DND-41 (cell line): ENCODE results near the gene APOM.

Experiments used
- ATAC-seq: fragments of 200-7000 bp; cut with Tn5 transposase; 3 replicates; pipeline ENCODE4 v1.9.1; 2021; ENCODE audit warnings: low read depth; ENCODE audit not compliant: insufficient read depth
- DNase-seq: peaks from one replicate; pipeline ENCODE4 v3.0.0-alpha.2; 2020
- H2AFZ ChIP-seq: 2 replicates; pipeline ENCODE4 v1.6.0; 2012; ENCODE audit warnings: low read depth, low read length
- H3K27ac ChIP-seq: 2 replicates; pipeline ENCODE4 v1.5.1; 2012; ENCODE audit warnings: low read length, inconsistent platforms
- H3K27me3 ChIP-seq: fragments of 200-600 bp; sonication (generic); 2 replicates; pipeline ENCODE4 v1.6.0; 2012; ENCODE audit warnings: low read length, mild to moderate bottlenecking, inconsistent platforms; ENCODE audit not compliant: insufficient read depth, poor library complexity
- H3K36me3 ChIP-seq: 2 replicates; pipeline ENCODE4 v1.5.1; 2012; ENCODE audit warnings: low read length, inconsistent platforms; ENCODE audit not compliant: insufficient read depth
- H3K4me1 ChIP-seq: 2 replicates; pipeline ENCODE4 v1.5.1; 2012; ENCODE audit warnings: mild to moderate bottlenecking, low read length; ENCODE audit not compliant: insufficient read depth
- H3K4me2 ChIP-seq: 2 replicates; pipeline ENCODE4 v1.6.0; 2012; ENCODE audit warnings: mild to moderate bottlenecking, moderate library complexity, low read length, inconsistent platforms; ENCODE audit not compliant: insufficient read depth
- H3K4me3 ChIP-seq, 2 experiments: fragments of 200-600 bp in 1 of 2; shearing (Covaris generic) in 1 of 2; 2 replicates each; pipeline ENCODE4 v1.5.1; 2012 to 2016; ENCODE audit warnings: inconsistent platforms in 2 of 2, low read length in 2 of 2, mild to moderate bottlenecking in 2 of 2, low read depth in 1 of 2, moderate library complexity in 1 of 2
- H3K79me2 ChIP-seq: 2 replicates; pipeline ENCODE4 v1.6.0; 2012; ENCODE audit warnings: low read length, inconsistent platforms; ENCODE audit not compliant: insufficient read depth
- H3K9ac ChIP-seq: 2 replicates; pipeline ENCODE4 v1.6.0; 2012; ENCODE audit warnings: low read depth, mild to moderate bottlenecking, inconsistent platforms, low read length, moderate library complexity
- H3K9me3 ChIP-seq: 2 replicates; pipeline ENCODE4 v1.5.1; 2012; ENCODE audit warnings: low read length, moderate library complexity, mild to moderate bottlenecking, inconsistent platforms; ENCODE audit not compliant: insufficient read depth, severe bottlenecking
- H4K20me1 ChIP-seq: 2 replicates; pipeline ENCODE4 v1.6.0; 2012; ENCODE audit warnings: low read length; ENCODE audit not compliant: insufficient read depth
- CTCF ChIP-seq: IDR thresholded peaks from 2 replicates; pipeline ENCODE4 v1.5.1; 2012; ENCODE audit warnings: borderline replicate concordance, low read length, moderate library complexity, mild to moderate bottlenecking; ENCODE audit not compliant: poor library complexity, severe bottlenecking; ENCODE audit errors: extremely low read depth
- EZH2 ChIP-seq: IDR thresholded peaks from 3 replicates; pipeline ENCODE4 v1.6.1; 2012; ENCODE audit warnings: borderline replicate concordance, low read depth, mild to moderate bottlenecking, moderate library complexity, low read length, inconsistent platforms; ENCODE audit not compliant: severe bottlenecking

APOM gene

GRCh38 chr6:31660381-31661261 lies 4.9 kb downstream of the APOM start, which contains the start of gene C6orf47:
TSS of gene C6orf47 (minus strand) at chr6:31660778. CDS start at chr6:31659947, 831 bp downstream.
- Histone ChIP-seq H3K4me3 (peak within 1 kb of the TSS; percentile 72 to 96), H3K9me3 (no peaks in the 10 kb centered on the region), H3K4me1 (peaks cover 70% of the 10 kb centered on the region), H3K27me3 (no peaks in the 10 kb centered on the region), H3K9ac (peak within 1 kb of the TSS; percentile 91), H3K27ac (peak within 1 kb of the TSS; percentile 87), H4K20me1 (peaks cover 13% of the 10 kb centered on the region), H3K4me2 (peak within 1 kb of the TSS; percentile 96), H3K36me3 (peaks cover 72% of the 10 kb centered on the region), H2AFZ (peak within 1 kb of the TSS; percentile 76), H3K79me2 (peaks cover 85% of the 10 kb centered on the region)
- ATAC-seq (peak; percentile 80), DNase-seq (peak; percentile 88)
- TF ChIP-seq EZH2, result no peak
- TF ChIP-seq CTCF, result no peak

- Histone ChIP-seq H3K79me2 (peaks cover 89% of the 10 kb centered on the region), H3K27me3 (no peaks in the 10 kb centered on the region), H3K4me1 (peaks cover 71% of the 10 kb centered on the region), H2AFZ (peak overlapping the region; percentile 68; the same call in 1 of the 2 replicates), H3K9me3 (no peaks in the 10 kb centered on the region), H4K20me1 (peaks cover 13% of the 10 kb centered on the region), H3K4me2 (peak overlapping the region; percentile 96), H3K9ac (peak overlapping the region; percentile 91), H3K4me3 (peak overlapping the region; percentile 72 to 96), H3K36me3 (peaks cover 65% of the 10 kb centered on the region), H3K27ac (peak overlapping the region; percentile 87)
- no peak for TF ChIP-seq EZH2
- TF ChIP-seq CTCF, result no peak
- no peak for ATAC-seq
- DNase-seq, result no peak
Observed at GRCh38 chr6:31661262-31662123, 5.8 kb downstream of the APOM start.

DNA sequence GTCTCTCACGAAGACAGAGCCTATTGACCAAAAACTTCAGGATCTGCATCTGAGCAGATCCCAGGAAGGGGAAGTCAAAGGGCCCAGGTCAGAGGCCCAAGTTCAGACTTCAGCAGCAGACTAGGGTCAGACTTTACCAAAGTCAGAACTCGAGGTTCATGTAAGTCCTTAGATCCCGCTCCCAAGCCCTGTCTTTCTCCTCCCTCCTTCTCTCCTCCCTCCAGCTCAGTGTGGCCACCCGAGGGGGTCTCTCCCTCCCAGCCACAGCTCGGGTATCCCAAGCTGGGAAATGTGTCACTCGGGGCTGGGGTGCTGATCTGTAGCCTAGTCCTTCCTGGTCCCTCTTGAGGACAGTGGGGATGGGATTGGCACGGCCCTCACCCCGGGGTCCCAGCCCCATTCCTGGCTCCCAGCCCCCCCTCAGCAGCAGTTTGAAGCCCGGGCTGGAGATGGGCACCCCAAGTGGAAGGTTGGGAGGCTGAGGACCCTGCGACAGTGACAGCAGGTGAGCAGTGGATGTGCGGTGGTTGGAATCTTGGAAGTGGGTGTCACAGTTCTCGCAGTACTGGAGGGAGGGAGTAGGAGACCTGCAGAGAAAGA lies 6.5 kb downstream of the APOM start:
- TF ChIP-seq EZH2, result no peak
- TF ChIP-seq CTCF, result no peak
- Histone ChIP-seq H2AFZ (no peak overlapping the region), H4K20me1 (peaks cover 13% of the 10 kb centered on the region), H3K4me1 (peaks cover 77% of the 10 kb centered on the region), H3K36me3 (peaks cover 66% of the 10 kb centered on the region), H3K27me3 (no peaks in the 10 kb centered on the region), H3K27ac (0 out of 2 replicates have a peak overlapping the region, but pooled peaks have one; percentile 9), H3K9me3 (no peaks in the 10 kb centered on the region), H3K79me2 (peaks cover 93% of the 10 kb centered on the region), H3K9ac (peak overlapping the region; percentile 29), H3K4me2 (peak overlapping the region; percentile 96), H3K4me3 (peak overlapping the region in 1 of 2 experiments; percentile 7; a peak in 1 of 4 replicates)
- DNase-seq (no peak), ATAC-seq (no peak)
